ENCODE measurements around the gene NCKIPSD.

NCKIPSD gene

GRCh38 chr3:48630833-48631232 is 54.9 kb downstream of the NCKIPSD start:
- no peak for DNase-seq (ENCODE audit: low read depth)
- TF ChIP-seq, protein P1, sequence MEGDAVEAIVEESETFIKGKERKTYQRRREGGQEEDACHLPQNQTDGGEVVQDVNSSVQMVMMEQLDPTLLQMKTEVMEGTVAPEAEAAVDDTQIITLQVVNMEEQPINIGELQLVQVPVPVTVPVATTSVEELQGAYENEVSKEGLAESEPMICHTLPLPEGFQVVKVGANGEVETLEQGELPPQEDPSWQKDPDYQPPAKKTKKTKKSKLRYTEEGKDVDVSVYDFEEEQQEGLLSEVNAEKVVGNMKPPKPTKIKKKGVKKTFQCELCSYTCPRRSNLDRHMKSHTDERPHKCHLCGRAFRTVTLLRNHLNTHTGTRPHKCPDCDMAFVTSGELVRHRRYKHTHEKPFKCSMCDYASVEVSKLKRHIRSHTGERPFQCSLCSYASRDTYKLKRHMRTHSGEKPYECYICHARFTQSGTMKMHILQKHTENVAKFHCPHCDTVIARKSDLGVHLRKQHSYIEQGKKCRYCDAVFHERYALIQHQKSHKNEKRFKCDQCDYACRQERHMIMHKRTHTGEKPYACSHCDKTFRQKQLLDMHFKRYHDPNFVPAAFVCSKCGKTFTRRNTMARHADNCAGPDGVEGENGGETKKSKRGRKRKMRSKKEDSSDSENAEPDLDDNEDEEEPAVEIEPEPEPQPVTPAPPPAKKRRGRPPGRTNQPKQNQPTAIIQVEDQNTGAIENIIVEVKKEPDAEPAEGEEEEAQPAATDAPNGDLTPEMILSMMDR (IDR thresholded peaks at IDR 0.05; ENCODE audit: low read length, missing control alignments) = no peak
- no peak overlapping the region for H3K4me3 ChIP-seq (replicated peaks; ENCODE audit: low read depth, low read length)

GRCh38 chr3:48630407-48630806 is 55.3 kb downstream of the NCKIPSD start:
- no peak overlapping the region for H3K4me3 ChIP-seq (replicated peaks; ENCODE audit: low read depth, low read length)
- TF ChIP-seq, protein P1 (IDR thresholded peaks at IDR 0.05; ENCODE audit: low read length, missing control alignments) = no peak
- no peak for DNase-seq (ENCODE audit: low read depth)

GRCh38 chr3:48629894-48630293 is 55.8 kb downstream of the NCKIPSD start:
- H3K4me3 ChIP-seq (replicated peaks; ENCODE audit: low read depth, low read length) = no peak overlapping the region
- no peak for DNase-seq (ENCODE audit: low read depth)
- TF ChIP-seq, protein P1 (IDR thresholded peaks at IDR 0.05; ENCODE audit: low read length, missing control alignments) = no peak

DNA sequence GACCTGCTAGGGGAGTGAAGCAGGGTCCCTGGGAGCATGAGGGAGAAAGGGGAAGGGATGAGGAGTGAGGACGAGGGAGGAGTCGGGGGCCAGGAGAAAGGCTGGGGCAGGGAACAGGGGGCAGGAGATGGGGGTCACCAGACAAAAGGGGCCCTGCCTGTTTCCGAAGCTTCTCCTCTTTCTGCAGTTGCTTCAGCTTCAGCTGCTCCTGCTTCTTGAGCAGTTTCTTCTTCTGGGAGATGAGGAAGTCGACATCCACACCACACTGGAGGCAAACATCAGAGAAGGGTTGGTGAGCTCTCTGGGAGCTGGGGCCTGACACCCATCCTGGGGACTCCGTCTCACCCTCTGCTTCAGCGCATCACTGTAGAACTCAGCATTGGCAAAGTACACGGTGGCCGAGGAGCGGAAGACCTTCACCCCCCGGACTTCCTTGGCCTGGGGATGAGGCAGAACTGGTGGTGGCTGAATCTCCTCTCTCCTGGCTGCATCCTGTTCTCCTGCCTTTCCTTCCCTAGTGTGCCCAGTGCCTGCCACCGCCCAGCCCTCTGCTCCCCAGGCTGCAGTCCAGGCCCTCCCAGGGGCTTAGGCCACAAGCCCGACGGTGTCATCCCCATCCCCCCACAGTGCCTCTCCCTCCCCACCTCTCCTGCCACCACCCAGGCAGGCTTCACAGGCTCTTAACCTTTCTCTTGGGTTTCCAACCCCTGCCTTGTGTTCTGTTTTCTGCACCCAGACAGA is 57.3 kb downstream of the NCKIPSD start:
- DNase-seq (ENCODE audit: low read depth) = no peak
- no peak overlapping the region for H3K4me3 ChIP-seq (replicated peaks; ENCODE audit: low read depth, low read length)
- TF ChIP-seq, protein P1 (IDR thresholded peaks at IDR 0.05; ENCODE audit: low read length, missing control alignments) = no peak

DNA sequence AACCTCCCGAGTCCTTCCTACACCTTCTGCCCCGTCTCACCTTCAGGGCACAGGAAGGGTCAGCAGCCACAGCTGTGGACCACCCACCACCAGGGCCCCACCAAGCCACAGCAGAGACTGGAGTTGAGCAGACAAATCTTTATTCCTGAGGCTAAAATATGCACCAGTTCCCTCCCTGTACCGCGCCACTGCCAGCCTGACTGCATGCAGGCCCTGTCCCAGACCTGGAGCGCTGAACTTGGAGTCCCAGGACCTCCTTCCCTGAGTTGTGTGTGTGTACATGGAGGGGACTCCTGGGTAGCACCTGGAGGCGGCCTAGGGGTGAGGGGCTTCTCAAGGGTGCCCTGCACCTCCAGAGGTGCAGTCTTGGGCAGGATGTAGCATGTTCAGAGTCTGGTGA is 60.1 kb downstream of the NCKIPSD start:
- no peak for DNase-seq (ENCODE audit: low read depth)
- H3K4me3 ChIP-seq (replicated peaks; ENCODE audit: low read depth, low read length) = no peak overlapping the region
- TF ChIP-seq, protein P1 (IDR thresholded peaks at IDR 0.05; ENCODE audit: low read length, missing control alignments) = no peak

DNA sequence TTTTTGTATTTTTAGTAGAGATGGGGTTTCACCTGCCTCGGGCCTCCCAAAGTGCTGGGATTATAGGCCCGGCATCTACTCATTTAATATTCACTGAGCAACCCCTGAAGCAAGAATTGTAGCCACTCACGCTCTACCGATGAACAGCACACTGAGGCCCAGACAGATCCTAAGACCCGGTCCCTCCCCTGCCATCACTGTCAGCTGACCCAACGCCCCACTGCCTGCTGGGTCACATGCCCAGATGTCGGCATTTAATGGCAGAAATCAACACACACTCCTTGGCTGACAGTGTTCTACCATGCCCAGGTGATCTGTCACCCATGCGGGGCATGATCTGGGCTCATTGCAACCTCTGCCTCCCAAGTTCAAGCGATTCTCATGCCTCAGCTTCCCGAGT is 60.9 kb downstream of the NCKIPSD start:
- TF ChIP-seq, protein P1 (IDR thresholded peaks at IDR 0.05; ENCODE audit: low read length, missing control alignments) = no peak
- no peak overlapping the region for H3K4me3 ChIP-seq (replicated peaks; ENCODE audit: low read depth, low read length)
- DNase-seq (ENCODE audit: low read depth) = no peak

All from fibroblast of pulmonary artery (primary cell).